ENCODE measurements around the gene SLC18B1. TPM values are rescaled to one million over a fixed set of nuclear protein-coding genes. Genes with fewer than 3 reads are reported as not detected.

The SLC18B1 gene
- 10 to 100 TPM in 1 of 4 donors, 1 to 10 TPM in 3; 3.9 to 12.3 (median 6.6) TPM for total RNA-seq

- Histone ChIP-seq H3K4me3 (peak within 1 kb of the TSS; percentile 62 to 84 (median 80)), H3K27ac (peak within 1 kb of the TSS in 3 of 4 donors; percentile 19 to 85 (median 83)), H3K4me1 (peaks cover 0 to 7% (median 3%) of the 10 kb centered on the region in 4 donors), H3K27me3 (no peaks in the 10 kb centered on the region), H3K9me3 (peaks cover 0 to 7% (median 0%) of the 10 kb centered on the region in 4 donors), H3K36me3 (no peaks in the 10 kb centered on the region)
- peak; percentile 26 for DNase-seq (ENCODE audit: low spot score in 2 of 2)
- TF ChIP-seq POLR2A (IDR thresholded peaks at IDR 0.05) (no peak), EP300 (IDR thresholded peaks at IDR 0.05) (no peak), CTCF (IDR thresholded peaks at IDR 0.05) (no peak)
- WGBS, 2 donors, result 1% methylated on average over 41 of the region's 41 CpGs
These were observed at the start of gene SLC18B1 for GRCh38 chr6:132797951-132798868. TSS of gene SLC18B1 (minus strand) at chr6:132798637. CDS start at chr6:132798456, 181 bp downstream.

- Histone ChIP-seq H3K9me3 (no peaks in the 10 kb centered on the region), H3K4me3 (no peak overlapping the region), H3K27ac (no peak overlapping the region), H3K36me3 (no peaks in the 10 kb centered on the region), H3K27me3 (no peaks in the 10 kb centered on the region), H3K4me1 (no peaks in the 10 kb centered on the region)
- 88 to 90% methylated on average over 8 of the region's 8 CpGs for WGBS, 2 donors
- no peak for DNase-seq (ENCODE audit: low spot score in 2 of 2)
- no peak for TF ChIP-seq EP300 (IDR thresholded peaks at IDR 0.05)
- no peak for TF ChIP-seq CTCF (IDR thresholded peaks at IDR 0.05)
- no peak for TF ChIP-seq POLR2A (IDR thresholded peaks at IDR 0.05)
These were observed 45.0 kb upstream of the SLC18B1 start for GRCh38 chr6:132843316-132844035.

- Histone ChIP-seq H3K36me3 (no peaks in the 10 kb centered on the region), H3K4me3 (no peak overlapping the region), H3K9me3 (no peaks in the 10 kb centered on the region), H3K27me3 (no peaks in the 10 kb centered on the region), H3K4me1 (no peaks in the 10 kb centered on the region), H3K27ac (no peak overlapping the region)
- TF ChIP-seq CTCF (IDR thresholded peaks at IDR 0.05), result no peak
- no peak for DNase-seq (ENCODE audit: low spot score in 2 of 2)
- 43 to 59% methylated on average over 1 of the region's 1 CpG for WGBS, 2 donors
These were observed 43.5 kb upstream of the SLC18B1 start for GRCh38 chr6:132841966-132842365.

- WGBS, 2 donors, result 71% methylated on average over 6 of the region's 6 CpGs
- Histone ChIP-seq H3K27me3 (no peaks in the 10 kb centered on the region), H3K4me1 (no peaks in the 10 kb centered on the region), H3K9me3 (no peaks in the 10 kb centered on the region), H3K36me3 (no peaks in the 10 kb centered on the region), H3K4me3 (no peak overlapping the region), H3K27ac (no peak overlapping the region)
- no peak for DNase-seq (ENCODE audit: low spot score in 2 of 2)
- no peak for TF ChIP-seq EP300 (IDR thresholded peaks at IDR 0.05)
- no peak for TF ChIP-seq CTCF (IDR thresholded peaks at IDR 0.05)
- TF ChIP-seq POLR2A (IDR thresholded peaks at IDR 0.05), result no peak
These were observed 34.5 kb upstream of the SLC18B1 start for GRCh38 chr6:132832891-132833290.

- WGBS, 2 donors, result 38 to 40% methylated on average over 3 of the region's 3 CpGs
- Histone ChIP-seq H3K4me3 (no peak overlapping the region), H3K27ac (no peak overlapping the region), H3K27me3 (no peaks in the 10 kb centered on the region), H3K36me3 (no peaks in the 10 kb centered on the region), H3K9me3 (no peaks in the 10 kb centered on the region), H3K4me1 (no peaks in the 10 kb centered on the region)
- DNase-seq (ENCODE audit: low spot score in 2 of 2), result no peak
- no peak for TF ChIP-seq POLR2A (IDR thresholded peaks at IDR 0.05)
- TF ChIP-seq CTCF (IDR thresholded peaks at IDR 0.05), result peak in 3 of 5 experiments; percentile 34 to 53 (median 40)
These were observed 31.9 kb upstream of the SLC18B1 start for GRCh38 chr6:132830334-132830751.
